Daoy (cell line): ENCODE data around the gene CHST11. TPM values are rescaled to one million over a fixed set of nuclear protein-coding genes. Genes with fewer than 3 reads are reported as not detected.

Source experiments
- DNase-seq: peaks from one replicate; pipeline ENCODE4 v3.0.0-alpha.2; 2015; ENCODE audit warnings: low read depth
- total RNA-seq: library from RNA; depleted of rRNA; stranded (reverse); fragments of >200 nt; shearing (Covaris generic); gene quantifications from 2 replicates; pipeline ENCODE4 v1.2.3, GENCODE V29; 2014

CHST11 gene
- total RNA-seq, 1 experiment from 2014 or later, result 37.8 TPM

DNA sequence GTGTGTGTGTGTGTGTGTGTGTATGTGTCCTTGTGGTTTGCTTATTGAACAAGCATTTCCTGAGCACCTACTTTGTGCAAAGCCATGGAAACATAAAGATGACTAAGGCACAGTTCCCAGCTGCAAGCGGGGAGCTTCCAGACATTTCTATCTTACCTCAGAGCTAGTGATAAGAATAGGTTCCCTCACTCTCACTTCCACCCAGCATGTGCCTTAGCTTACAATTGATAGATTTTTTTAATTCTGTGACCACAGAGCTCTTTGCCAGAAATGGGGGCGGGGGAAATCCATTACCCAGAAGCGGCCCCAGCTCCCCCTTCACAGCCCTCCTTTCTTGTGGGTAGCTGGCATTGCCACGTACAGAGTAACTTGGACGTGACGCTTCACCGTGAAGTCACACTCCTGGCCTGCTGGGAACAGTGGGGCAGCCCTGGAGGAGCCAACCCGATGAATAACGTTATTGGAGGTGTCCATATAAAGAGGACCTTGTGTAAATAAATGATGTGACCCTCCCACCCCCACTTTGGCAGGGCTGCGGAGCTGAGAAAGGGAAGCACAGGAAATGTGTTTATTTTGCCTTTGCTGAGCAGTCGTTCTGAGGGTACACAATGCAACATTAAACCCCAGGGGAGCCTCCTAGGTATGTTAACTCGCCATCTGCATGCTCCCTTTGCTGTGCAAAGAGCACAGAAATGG is 238.9 kb downstream of the CHST11 start:
- DNase-seq, result peak; percentile 87

- DNase-seq, result no peak
Observed at GRCh38 chr12:104697186-104697585, 240.4 kb downstream of the CHST11 start.

GRCh38 chr12:104698871-104699270 is 242.1 kb downstream of the CHST11 start:
- no peak for DNase-seq

GRCh38 chr12:104699489-104700190 is 242.9 kb downstream of the CHST11 start:
- DNase-seq, result no peak

DNA sequence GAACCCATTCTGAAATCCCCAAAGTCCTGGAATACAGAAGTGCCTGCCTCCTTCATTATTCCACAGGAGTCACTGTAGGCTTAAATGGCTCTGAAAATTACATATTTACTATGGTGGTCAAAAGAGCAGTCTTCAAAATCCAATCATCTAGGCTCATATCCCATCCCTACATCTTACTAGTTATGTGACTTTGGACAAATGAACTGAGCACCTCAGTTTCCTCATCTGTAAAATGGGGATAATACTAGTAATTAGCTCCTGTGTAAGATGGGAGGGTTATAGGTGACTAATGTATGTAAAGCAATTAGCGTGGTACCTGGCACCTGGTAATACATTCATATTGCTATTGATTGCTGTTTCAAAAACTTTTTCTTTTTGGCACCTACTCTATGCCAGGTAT is 243.6 kb downstream of the CHST11 start:
- DNase-seq, result no peak

DNA sequence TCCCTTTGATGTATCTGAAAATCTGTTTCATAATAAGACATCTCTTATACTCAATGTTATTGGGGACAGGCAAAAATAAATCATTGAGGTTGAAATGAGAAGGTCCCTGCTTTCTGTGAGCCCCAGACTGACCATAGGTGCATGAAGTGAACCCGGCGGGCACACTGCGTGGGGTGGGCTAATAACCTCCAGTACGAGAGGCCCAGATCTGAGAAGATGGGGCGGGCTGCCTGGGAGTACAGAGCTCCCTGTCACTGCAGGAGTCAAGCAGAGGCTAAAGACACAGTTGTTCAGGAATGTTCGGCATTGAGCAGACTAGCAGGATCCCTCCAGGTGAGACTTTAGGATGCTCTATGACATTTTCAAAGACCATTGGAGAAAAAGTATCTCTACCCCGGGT is 244.6 kb downstream of the CHST11 start:
- no peak for DNase-seq

- no peak for DNase-seq
Observed at GRCh38 chr12:104701756-104702155, 245.0 kb downstream of the CHST11 start.

DNA sequence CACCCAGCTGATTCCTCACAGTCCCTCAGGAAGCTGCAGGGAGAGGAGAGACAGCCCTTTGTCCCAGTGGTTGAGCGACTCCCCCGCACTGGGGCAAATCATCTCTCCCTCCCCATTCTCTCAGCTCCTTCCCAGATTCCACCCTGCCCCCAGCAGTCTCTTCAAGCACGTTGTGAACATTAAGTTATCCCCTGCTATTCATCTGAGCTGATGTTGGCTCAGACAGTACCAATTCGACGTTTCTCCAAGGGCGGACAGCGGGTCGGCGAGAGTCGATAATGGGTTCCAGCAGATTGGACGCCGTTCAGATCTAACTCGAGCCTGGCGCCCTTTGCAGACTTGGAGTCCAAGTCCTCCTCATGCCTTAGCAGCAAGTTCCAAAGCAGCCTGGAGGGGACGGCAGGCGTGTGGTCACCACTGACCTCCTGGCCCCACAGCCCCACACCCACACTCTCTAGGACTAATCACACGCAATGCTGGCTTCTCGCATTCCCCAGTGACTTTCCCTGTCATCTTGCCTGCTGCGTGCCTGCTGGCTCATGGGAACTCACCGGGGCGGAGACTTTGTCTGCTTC is 245.9 kb downstream of the CHST11 start:
- DNase-seq, result no peak

- DNase-seq, result no peak
Observed at GRCh38 chr12:104703372-104703771, 246.6 kb downstream of the CHST11 start.

GRCh38 chr12:104704224-104704779 is 247.6 kb downstream of the CHST11 start:
- no peak for DNase-seq

DNA sequence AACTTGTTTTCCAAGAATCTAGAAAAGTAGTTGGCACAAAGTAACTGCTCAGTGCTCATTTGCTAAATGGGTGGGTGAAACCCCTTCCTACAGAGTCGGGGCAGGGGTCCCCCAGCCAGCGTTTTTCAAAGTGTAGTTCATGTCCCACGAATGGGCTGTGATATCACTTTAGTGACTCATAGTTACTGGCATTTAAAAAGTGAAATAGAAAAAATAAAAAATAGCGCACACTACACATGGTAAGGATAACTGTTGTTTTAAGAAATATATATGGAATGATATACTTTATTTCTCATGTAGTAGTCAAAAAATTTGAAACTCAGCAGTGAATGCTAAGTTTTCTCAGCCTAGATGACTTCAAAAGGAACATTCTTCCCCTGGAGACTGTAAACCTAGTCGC is 250.4 kb downstream of the CHST11 start:
- no peak for DNase-seq

GRCh38 chr12:104707794-104708558 is 251.2 kb downstream of the CHST11 start:
- DNase-seq, result no peak

- no peak for DNase-seq
Observed at GRCh38 chr12:104708891-104709290, 252.1 kb downstream of the CHST11 start.

GRCh38 chr12:104709692-104710435 is 253.1 kb downstream of the CHST11 start:
- DNase-seq, result no peak

DNA sequence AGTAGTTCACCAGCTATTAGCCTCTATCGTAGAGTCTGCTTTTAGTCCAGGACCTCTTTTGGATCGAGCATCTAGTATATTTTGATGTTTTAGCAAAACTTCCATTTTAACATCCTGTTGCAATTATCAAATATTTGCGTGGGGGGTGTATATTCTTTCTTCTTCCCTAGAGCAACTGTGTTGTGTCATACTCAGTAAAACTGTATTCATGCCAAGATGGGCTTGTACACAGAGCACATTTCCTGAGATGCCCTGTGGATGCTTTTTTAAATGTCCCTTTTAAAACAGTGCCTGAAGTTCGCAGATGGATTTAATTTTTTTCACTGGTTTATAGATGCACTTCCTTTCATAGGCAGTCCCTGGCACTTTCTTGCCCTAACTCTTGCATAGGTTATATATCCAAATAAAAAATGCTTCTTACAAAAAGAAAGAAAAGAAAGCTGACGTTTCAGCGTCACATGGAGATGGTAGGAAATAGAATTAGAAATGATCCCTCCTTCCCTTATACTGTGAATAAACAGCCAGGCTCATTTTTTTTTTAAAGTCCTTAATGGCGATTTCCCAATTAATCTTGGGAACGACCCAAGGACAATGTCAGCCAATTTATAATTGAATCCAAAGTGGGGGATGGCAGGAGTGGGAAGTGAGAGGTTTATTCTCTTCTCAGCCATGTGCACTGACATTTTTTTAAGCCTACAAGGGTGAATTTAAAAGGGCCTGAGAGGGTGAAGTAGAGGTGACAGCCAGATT is 254.4 kb downstream of the CHST11 start:
- no peak for DNase-seq

DNA sequence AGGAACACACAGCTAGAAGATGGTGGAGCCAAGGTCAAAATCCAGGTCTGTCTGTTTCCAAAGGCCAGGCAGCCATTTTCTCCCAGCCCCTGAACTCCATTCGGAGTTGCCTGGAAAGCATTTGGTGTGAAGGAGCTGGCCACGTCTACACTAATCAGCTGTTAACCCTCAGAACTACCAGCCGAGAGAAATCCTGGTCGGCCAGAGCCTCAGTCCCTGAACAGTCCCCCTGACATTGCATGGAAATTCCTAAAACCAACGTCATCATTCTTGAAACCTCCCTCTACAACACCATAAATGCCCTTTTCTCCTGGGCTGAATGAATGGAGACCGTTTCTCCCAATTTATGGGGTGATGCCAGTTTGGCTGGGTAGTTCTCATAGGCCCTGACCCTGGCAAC is 255.7 kb downstream of the CHST11 start:
- no peak for DNase-seq

DNA sequence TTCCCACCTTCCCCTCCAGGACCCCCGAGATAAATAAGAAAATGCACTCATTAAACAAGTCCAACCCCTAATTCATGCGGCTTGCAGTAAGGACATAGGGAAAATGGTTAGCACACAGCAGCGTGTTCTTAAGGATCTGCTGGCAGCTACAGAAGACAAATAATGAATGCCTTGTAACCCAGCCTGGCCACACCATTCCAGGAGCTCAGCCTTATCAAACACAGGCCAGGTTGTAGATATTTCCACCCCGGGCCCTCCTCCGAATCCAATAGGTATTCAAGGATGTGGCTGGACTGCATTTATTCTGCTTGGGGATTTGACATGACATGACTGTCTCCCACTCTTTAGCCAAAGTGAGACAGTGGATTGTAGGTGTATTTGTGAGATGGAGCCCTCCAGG is 256.2 kb downstream of the CHST11 start:
- DNase-seq, result no peak

- no peak for DNase-seq
Observed at GRCh38 chr12:104713444-104713843, 256.7 kb downstream of the CHST11 start.

- DNase-seq, result no peak
Observed at GRCh38 chr12:104714369-104714768, 257.6 kb downstream of the CHST11 start.

GRCh38 chr12:104716172-104716571 is 259.4 kb downstream of the CHST11 start:
- DNase-seq, result no peak
